HCT116 (cell line): ENCODE results near the gene CD59. TPM values are rescaled to one million over a fixed set of nuclear protein-coding genes. Genes with fewer than 3 reads are reported as not detected.

ENCODE experiments used
- ATAC-seq: fragments of 200-7000 bp; cut with Tn5 transposase; 2 replicates; pipeline ENCODE4 v1.9.1; 2020; ENCODE audit warnings: mild to moderate bottlenecking, moderate library complexity
- BruUV-seq: library from RNA; stranded (reverse); fragments of 400-500 nt; replicated peaks from 2 replicates; lab custom pipeline; 2021; lab: Mats Ljungman, UMichigan
- CTCF ChIA-PET: fragments of 300-600 bp; sonication (Branson Sonifier 250); formaldehyde crosslinking; loops from one replicate; lab custom pipeline; 2021; ENCODE audit warnings: antibody characterized with exemption; lab: Charles Lee
- POLR2A ChIA-PET: fragments of 300-600, 350-600 bp; sonication (Branson Sonifier 250); formaldehyde crosslinking; loops from one replicate; lab custom pipeline; 2021; ENCODE audit warnings: antibody characterized with exemption; lab: Charles Lee
- RAD21 ChIA-PET, 2 experiments: fragments of 300-600 bp; sonication (Branson Sonifier 250); formaldehyde crosslinking; loops; one replicate each; lab custom pipeline; 2023; ENCODE audit warnings: low total read pairs in 2 of 2; ENCODE audit not compliant: uncharacterized antibody in 2 of 2, unreplicated experiment in 2 of 2, low non-redundant PET in 1 of 2; lab: Charles Lee
- DNase-seq: peaks from one replicate; pipeline ENCODE4 v3.0.0-alpha.2; 2010; ENCODE audit warnings: low read depth, low spot score
- H2AFZ ChIP-seq: fragments of 200-600 bp; shearing (Covaris generic), sonication (generic); 2 replicates; pipeline ENCODE4 v1.6.1; 2017; ENCODE audit warnings: low read depth, mixed run types, mixed read lengths, antibody characterized with exemption, low read length; ENCODE audit not compliant: poor library complexity, severe bottlenecking
- H3K27ac ChIP-seq: 2 replicates; pipeline ENCODE4 v1.5.1; 2012; ENCODE audit warnings: low read depth, low read length
- H3K27me3 ChIP-seq: fragments of 200-600 bp; sonication (generic); 2 replicates; pipeline ENCODE4 v1.6.1; 2016; ENCODE audit warnings: mixed run types, low read length, mixed read lengths; ENCODE audit not compliant: insufficient read depth
- H3K36me3 ChIP-seq, 2 experiments: fragments of 200-500 bp in 1 of 2; fragments of 200-600 bp in 1 of 2; sonication (Bioruptor generic) in 1 of 2; sonication (generic) in 1 of 2; 2 replicates each; pipeline versions ENCODE4 v1.5.1 to v1.6.1; 2014 to 2016; ENCODE audit warnings: low read length in 2 of 2, inconsistent platforms in 1 of 2, mixed read lengths in 1 of 2, mixed run types in 1 of 2; ENCODE audit not compliant: insufficient read depth in 2 of 2, control insufficient read depth in 1 of 2
- H3K4me1 ChIP-seq, 2 experiments: fragments of 200-600 bp in 1 of 2; sonication (generic) in 1 of 2; 2 replicates each; pipeline versions ENCODE4 v1.5.1 to v1.6.1; 2012 to 2017; ENCODE audit warnings: low read length in 2 of 2, inconsistent platforms in 1 of 2, mild to moderate bottlenecking in 1 of 2, mixed read lengths in 1 of 2, mixed run types in 1 of 2, moderate library complexity in 1 of 2; ENCODE audit not compliant: insufficient read depth in 2 of 2, control insufficient read depth in 1 of 2
- H3K4me2 ChIP-seq: fragments of 200-600 bp; sonication (generic); 2 replicates; pipeline ENCODE4 v1.6.1; 2017; ENCODE audit warnings: mixed run types, low read length, mixed read lengths
- H3K4me3 ChIP-seq, 2 experiments: fragments of 200-600 bp in 1 of 2; sonication (generic) in 1 of 2; replicated peaks in 1 of 2; 2 replicates each; pipeline ENCODE4 v1.5.1; 2011 to 2016; ENCODE audit warnings: low read length in 2 of 2, control low read depth in 1 of 2, low read depth in 1 of 2, mild to moderate bottlenecking in 1 of 2, mixed read lengths in 1 of 2, mixed run types in 1 of 2
- H3K79me2 ChIP-seq: fragments of 200-600 bp; sonication (generic); 2 replicates; pipeline ENCODE4 v1.6.1; 2017; ENCODE audit warnings: mild to moderate bottlenecking, mixed run types, low read length, moderate library complexity, mixed read lengths; ENCODE audit not compliant: insufficient read depth
- H3K9ac ChIP-seq: fragments of 200-600 bp; sonication (generic); 2 replicates; pipeline ENCODE4 v1.6.1; 2016; ENCODE audit warnings: low read length, mixed read lengths
- H3K9me2 ChIP-seq: fragments of 200-600 bp; sonication (generic), shearing (Covaris generic); 2 replicates; pipeline ENCODE4 v1.6.1; 2017; ENCODE audit warnings: mixed run types, mild to moderate bottlenecking, moderate library complexity; ENCODE audit not compliant: insufficient read depth
- H3K9me3 ChIP-seq, 2 experiments: fragments of 200-500 bp in 1 of 2; fragments of 200-600 bp in 1 of 2; sonication (Bioruptor generic) in 1 of 2; sonication (generic) in 1 of 2; 2 replicates each; pipeline ENCODE4 v1.6.1; 2014 to 2017; ENCODE audit warnings: low read length in 2 of 2, mixed read lengths in 2 of 2, inconsistent platforms in 1 of 2, low read depth in 1 of 2, mild to moderate bottlenecking in 1 of 2, mixed run types in 1 of 2, moderate library complexity in 1 of 2; ENCODE audit not compliant: control insufficient read depth in 1 of 2, insufficient read depth in 1 of 2
- H4K20me1 ChIP-seq: fragments of 200-600 bp; sonication (generic), shearing (Covaris generic); 2 replicates; pipeline ENCODE4 v1.6.1; 2017; ENCODE audit warnings: mixed run types, mild to moderate bottlenecking, moderate library complexity; ENCODE audit not compliant: insufficient read depth
- ATF3 ChIP-seq: IDR thresholded peaks from 2 replicates; pipeline ENCODE4 v1.6.1; 2012
- EGR1 ChIP-seq: IDR thresholded peaks from 2 replicates; pipeline ENCODE4 v1.6.1; 2012; ENCODE audit warnings: low read depth
- EZH2 ChIP-seq: fragments of 200-600 bp; sonication (generic); IDR thresholded peaks from 2 replicates; pipeline ENCODE4 v1.6.1; 2017; ENCODE audit warnings: antibody characterized with exemption, mixed run types
- POLR2AphosphoS5 ChIP-seq: IDR thresholded peaks from 2 replicates; pipeline ENCODE4 v1.6.1; 2011; ENCODE audit warnings: mild to moderate bottlenecking, low read depth, low read length, moderate library complexity
- REST ChIP-seq: IDR thresholded peaks from 2 replicates; pipeline ENCODE4 v1.6.1; 2012; ENCODE audit warnings: low read depth
- SP1 ChIP-seq: IDR thresholded peaks from 2 replicates; pipeline ENCODE4 v1.6.1; 2012; ENCODE audit warnings: low read depth
- SRF ChIP-seq: IDR thresholded peaks from 2 replicates; pipeline ENCODE4 v1.6.1; 2012; ENCODE audit warnings: low read depth
- ZBTB33 ChIP-seq: IDR thresholded peaks from 2 replicates; pipeline ENCODE4 v1.6.1; 2011; ENCODE audit warnings: mild to moderate bottlenecking, low read length, moderate library complexity; ENCODE audit not compliant: insufficient replicate concordance; ENCODE audit errors: extremely low read depth
- intact Hi-C: fragments of 100-400 bp; cut with micrococcal nuclease; formaldehyde crosslinking; loops from 2 replicates; pipeline ENCODE4 v1.10.0; 2022
- total RNA-seq: library from RNA; stranded (reverse); gene quantifications from one replicate; pipeline ENCODE4 v1.2.1, GENCODE V29; 2021; ENCODE audit not compliant: unreplicated experiment

Gene CD59
- total RNA-seq, 1 experiment from 2014 or later, result 122 TPM

DNA sequence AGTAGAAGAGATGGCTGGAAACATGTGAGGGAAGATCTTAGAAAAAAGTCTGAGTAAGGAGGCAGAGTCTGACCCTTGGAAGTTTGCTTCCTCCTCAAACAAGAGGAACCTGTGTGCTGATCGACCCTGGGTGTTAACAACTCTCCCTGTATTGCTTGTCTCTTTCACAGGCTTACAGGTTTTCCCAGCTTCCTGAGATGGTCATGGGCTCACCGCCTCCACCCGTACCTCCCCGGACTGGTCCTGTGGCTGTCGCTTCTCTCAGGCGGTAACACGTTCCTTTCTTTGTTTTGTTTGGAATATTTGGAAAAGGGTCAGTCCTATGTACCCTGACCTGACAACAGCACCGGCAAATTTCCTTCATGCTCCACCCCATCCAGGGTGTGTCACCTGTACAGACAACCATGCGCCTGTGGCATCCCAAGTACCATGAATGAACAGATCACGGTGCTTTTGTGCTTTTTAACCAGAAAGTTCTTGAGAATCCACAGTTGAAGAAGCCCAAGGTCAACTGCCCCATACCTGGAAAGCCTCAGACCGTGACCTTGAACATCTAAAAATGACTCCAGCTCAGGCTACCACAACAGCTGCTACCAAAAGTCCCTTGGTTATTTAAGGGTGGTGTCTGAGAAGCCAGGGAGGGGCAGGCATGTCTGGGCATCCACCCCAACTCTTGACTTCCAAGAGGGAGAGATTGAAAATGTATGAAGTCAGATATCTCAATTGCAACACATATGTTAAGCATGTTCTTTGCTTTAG is 80.2 kb downstream of the CD59 start:
- TF ChIP-seq REST (no peak), EGR1 (no peak), SP1 (no peak), SRF (no peak), ZBTB33 (no peak), EZH2 (no peak), POLR2AphosphoS5 (no peak), ATF3 (no peak)
- TF ChIP-seq, all 23 proteins: peak for 0
- no peak for ATAC-seq
- ChIA-PET RAD21 (no interaction called here), CTCF (no interaction called here), POLR2A (no interaction called here)
- Histone ChIP-seq H3K4me2 (no peak overlapping the region), H3K27me3 (no peaks in the 10 kb centered on the region), H3K4me3 (no peak overlapping the region), H3K79me2 (no peaks in the 10 kb centered on the region), H4K20me1 (no peaks in the 10 kb centered on the region), H3K27ac (no peak overlapping the region), H3K4me1 (peaks cover 0 to 6% of the 10 kb centered on the region in 2 experiments; a peak in 1 of 4 replicates), H3K9ac (no peak overlapping the region), H3K36me3 (no peaks in the 10 kb centered on the region), H3K9me2 (no peaks in the 10 kb centered on the region), H3K9me3 (no peaks in the 10 kb centered on the region), H2AFZ (no peak overlapping the region)
- intact Hi-C loops, result no loop called here
- no peak for DNase-seq
- no TSS peak for BruUV-seq
